ENCODE measurements around the gene ATP13A3.

DNA sequence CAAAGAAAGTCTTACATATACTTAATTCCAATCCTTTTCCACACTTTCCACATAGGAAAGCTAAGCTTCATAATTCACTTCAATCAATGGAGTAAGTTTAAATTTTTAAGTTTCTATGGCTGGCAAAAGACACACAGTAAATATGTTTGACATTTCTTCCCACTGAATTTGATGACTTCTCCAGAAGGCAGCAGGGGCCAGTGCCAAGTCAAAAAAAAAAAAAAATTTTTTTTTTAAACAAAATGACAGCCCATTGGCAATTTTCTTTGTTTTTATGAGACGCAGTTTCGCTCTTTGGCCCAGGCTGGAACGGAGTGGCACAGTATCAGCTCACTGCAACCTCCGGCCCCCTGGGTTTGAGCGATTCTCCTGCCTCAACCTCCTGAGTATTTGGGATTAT lies 28.7 kb downstream of the ATP13A3 start:
- TF ChIP-seq POLR2A (IDR thresholded peaks at IDR 0.05; ENCODE audit: extremely low read depth, insufficient read length) (no peak), CTCF (IDR thresholded peaks at IDR 0.05; ENCODE audit: low read depth, low read length) (no peak), MYC (IDR thresholded peaks at IDR 0.05; ENCODE audit: low read depth, low read length) (no peak)
- TF ChIP-seq, protein P1, sequence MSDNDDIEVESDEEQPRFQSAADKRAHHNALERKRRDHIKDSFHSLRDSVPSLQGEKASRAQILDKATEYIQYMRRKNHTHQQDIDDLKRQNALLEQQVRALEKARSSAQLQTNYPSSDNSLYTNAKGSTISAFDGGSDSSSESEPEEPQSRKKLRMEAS (IDR thresholded peaks at IDR 0.05; ENCODE audit: low read depth, low read length) = no peak
